K562 (cell line): ENCODE results near the gene ELF1. TPM values are rescaled to one million over a fixed set of nuclear protein-coding genes. Genes with fewer than 3 reads are reported as not detected.

Experiments used
- ATAC-seq: fragments of 200-7000 bp; cut with Tn5 transposase; 3 replicates; pipeline ENCODE4 v1.9.1; 2020; ENCODE audit warnings: moderate library complexity
- BruUV-seq: library from RNA; stranded (reverse); fragments of 400-500 nt; replicated peaks from 2 replicates; lab custom pipeline; 2021; lab: Mats Ljungman, UMichigan
- CTCF ChIA-PET: fragments of 300-600 bp; formaldehyde crosslinking; extraction: SDS; loops from one replicate; lab custom pipeline; 2021; ENCODE audit warnings: low intra/inter-chr PET ratio; lab: Yijun Ruan, JAX
- POLR2A ChIA-PET: fragments of 300-600, 350-650 bp; sonication (Branson Sonifier 250); formaldehyde crosslinking; extraction: SDS; loops from one replicate; lab custom pipeline; 2021; ENCODE audit warnings: antibody characterized with exemption, inconsistent platforms; lab: Yijun Ruan, JAX
- DNase-seq, 4 experiments: peaks; one replicate each; pipeline versions ENCODE4 v3.0.0 to v3.0.0-alpha.2; 2011 to 2018; ENCODE audit warnings: low spot score in 3 of 4, mixed read lengths in 3 of 4; ENCODE audit errors: extremely low read depth in 1 of 4
- FAIRE-seq: peaks from 2 replicates; lab custom pipeline; 2011; peaks lifted over from hg19 to GRCh38; lab: Jason Lieb, UNC
- H2AFZ ChIP-seq: 2 replicates; pipeline ENCODE4 v1.6.0; 2011; ENCODE audit warnings: low read depth, low read length, control low read depth, inconsistent platforms
- H3K27ac ChIP-seq: fragments of 200-600 bp; 3 replicates; pipeline ENCODE4 v1.8.0; 2011; ENCODE audit warnings: low read depth, mild to moderate bottlenecking, control low read depth, inconsistent platforms, low read length, moderate library complexity, mixed read lengths; ENCODE audit errors: extremely low read depth
- H3K27me3 ChIP-seq, 2 experiments: fragments of 300-600 bp in 1 of 2; 2 replicates in 1 of 2; 3 replicates in 1 of 2; pipeline versions ENCODE4 v1.6.0 to v1.8.0; 2011; ENCODE audit warnings: inconsistent platforms in 2 of 2, low read length in 2 of 2, mild to moderate bottlenecking in 1 of 2, mixed read lengths in 1 of 2, moderate library complexity in 1 of 2; ENCODE audit not compliant: control insufficient read depth in 2 of 2, insufficient read depth in 2 of 2
- H3K36me3 ChIP-seq: fragments of 300-600 bp; 3 replicates; pipeline ENCODE4 v1.8.0; 2011; ENCODE audit warnings: mild to moderate bottlenecking, low read length, inconsistent platforms; ENCODE audit not compliant: control insufficient read depth, insufficient read depth
- H3K4me1 ChIP-seq, 2 experiments: fragments of 200-600 bp in 1 of 2; replicated peaks in 1 of 2; 2 replicates in 1 of 2; 3 replicates in 1 of 2; pipeline versions ENCODE4 v1.5.1 to v1.8.0; 2011; ENCODE audit warnings: inconsistent platforms in 2 of 2, low read length in 2 of 2, mild to moderate bottlenecking in 1 of 2, mixed read lengths in 1 of 2, moderate library complexity in 1 of 2; ENCODE audit not compliant: control insufficient read depth in 2 of 2, insufficient read depth in 2 of 2
- H3K4me2 ChIP-seq: 2 replicates; pipeline ENCODE4 v1.6.1; 2011; ENCODE audit warnings: low read length, control low read depth, inconsistent platforms, mixed read lengths; ENCODE audit not compliant: insufficient read depth
- H3K4me3 ChIP-seq: fragments of 200-600 bp; sonication (generic), shearing (Covaris generic); 2 replicates; pipeline ENCODE4 v1.5.1; 2016; ENCODE audit warnings: control low read depth, inconsistent platforms
- H3K79me2 ChIP-seq: fragments of 200-600 bp; 3 replicates; pipeline ENCODE4 v1.8.0; 2011; ENCODE audit warnings: low read length, inconsistent platforms; ENCODE audit not compliant: control insufficient read depth, insufficient read depth
- H3K9ac ChIP-seq, 2 experiments: 2 replicates each; pipeline versions ENCODE4 v1.6.0 to v1.6.1; 2011; ENCODE audit warnings: low read depth in 2 of 2, low read length in 2 of 2, control low read depth in 1 of 2, inconsistent platforms in 1 of 2, mild to moderate bottlenecking in 1 of 2, mixed read lengths in 1 of 2; ENCODE audit not compliant: insufficient read depth in 1 of 2
- H3K9me1 ChIP-seq: one replicate; pipeline ENCODE4 v1.6.0; 2011; ENCODE audit warnings: inconsistent platforms, mild to moderate bottlenecking, low read length, moderate library complexity; ENCODE audit not compliant: control insufficient read depth, insufficient read depth
- H3K9me3 ChIP-seq: replicated peaks from 2 replicates; pipeline ENCODE4 v1.5.1; 2011; ENCODE audit warnings: low read depth, low read length, inconsistent platforms; ENCODE audit not compliant: control insufficient read depth, insufficient read depth
- H4K20me1 ChIP-seq: replicated peaks from 2 replicates; pipeline ENCODE4 v1.6.1; 2011; ENCODE audit warnings: low read length, inconsistent platforms, mixed read lengths; ENCODE audit not compliant: control insufficient read depth, insufficient read depth
- ADNP ChIP-seq: fragments of 200-800 bp; sonication (Bioruptor generic); IDR thresholded peaks from 2 replicates; pipeline ENCODE4 v1.6.1; 2016; ENCODE audit warnings: missing genetic modification characterization, missing compliant biosample characterization
- ARNT ChIP-seq, 2 experiments: fragments of 450-650 bp; IDR thresholded peaks; 2 replicates each; pipeline ENCODE4 v1.6.1; 2016; ENCODE audit warnings: mild to moderate bottlenecking in 1 of 2
- ATF7 ChIP-seq: fragments of 450-650 bp; IDR thresholded peaks from 2 replicates; pipeline ENCODE4 v1.7.1; 2014; ENCODE audit warnings: mild to moderate bottlenecking, moderate library complexity
- CBX8 ChIP-seq: fragments of 200-600 bp; sonication (generic); IDR thresholded peaks from 2 replicates; pipeline ENCODE4 v1.6.1; 2012; ENCODE audit warnings: borderline replicate concordance, mixed run types, low read depth, mild to moderate bottlenecking, moderate library complexity, mixed read lengths, low read length, control low read depth, inconsistent platforms; ENCODE audit not compliant: poor library complexity, severe bottlenecking; ENCODE audit errors: extremely low read depth
- CREB1 ChIP-seq, 2 experiments: sonication (generic) in 1 of 2; formaldehyde crosslinking in 1 of 2; IDR thresholded peaks; 2 replicates each; pipeline versions ENCODE4 v1.6.1 to v1.8.0; 2012 to 2022; ENCODE audit warnings: inconsistent platforms in 1 of 2, mild to moderate bottlenecking in 1 of 2, missing genetic modification reagents in 1 of 2, moderate library complexity in 1 of 2
- ETS2 ChIP-seq: IDR thresholded peaks from 2 replicates; pipeline ENCODE4 v1.6.1; 2016; ENCODE audit warnings: borderline replicate concordance, missing genetic modification characterization, mild to moderate bottlenecking, moderate library complexity, missing compliant biosample characterization; ENCODE audit not compliant: poor library complexity, severe bottlenecking
- ILK ChIP-seq: fragments of 450-650 bp; IDR thresholded peaks from 2 replicates; pipeline ENCODE4 v1.6.1; 2016; ENCODE audit warnings: missing genetic modification characterization, low read depth, mild to moderate bottlenecking, missing compliant biosample characterization, moderate library complexity, borderline replicate concordance
- JUN ChIP-seq, 2 experiments: sonication (generic) in 1 of 2; formaldehyde crosslinking in 1 of 2; IDR thresholded peaks; 2 replicates each; pipeline versions ENCODE4 v1.6.1 to v1.8.0; 2012 to 2022; ENCODE audit warnings: borderline replicate concordance in 2 of 2, mild to moderate bottlenecking in 2 of 2, improper control_type of control experiment in 1 of 2, low read depth in 1 of 2, low read length in 1 of 2, missing genetic modification reagents in 1 of 2
- KAT7 ChIP-seq: sonication (generic); formaldehyde crosslinking; IDR thresholded peaks from 2 replicates; pipeline ENCODE4 v1.8.0; 2022; ENCODE audit warnings: missing genetic modification reagents, mild to moderate bottlenecking, borderline replicate concordance
- L3MBTL2 ChIP-seq: fragments of 450-650 bp; IDR thresholded peaks from 2 replicates; pipeline ENCODE4 v1.6.1; 2016; ENCODE audit warnings: mild to moderate bottlenecking, moderate library complexity
- MTA3 ChIP-seq: fragments of 450-650 bp; formaldehyde crosslinking; IDR thresholded peaks from 2 replicates; pipeline ENCODE4 v1.6.1; 2017; ENCODE audit warnings: mild to moderate bottlenecking, borderline replicate concordance
- NCOR1 ChIP-seq: fragments of 450-650 bp; IDR thresholded peaks from 2 replicates; pipeline ENCODE4 v1.6.1; 2016; ENCODE audit warnings: mild to moderate bottlenecking, moderate library complexity
- RBFOX2 ChIP-seq: fragments of 200-400 bp; formaldehyde crosslinking; IDR thresholded peaks from 2 replicates; pipeline ENCODE4 v1.6.1; 2017; ENCODE audit warnings: low read depth, mild to moderate bottlenecking, low read length, moderate library complexity
- RFX5 ChIP-seq: IDR thresholded peaks from 2 replicates; pipeline ENCODE4 v1.6.1; 2011; ENCODE audit warnings: low read depth, mild to moderate bottlenecking, improper control_type of control experiment, low read length
- TBP ChIP-seq: optimal IDR thresholded peaks from 2 replicates; pipeline ENCODE3; 2011; ENCODE audit warnings: low read depth, low read length, improper control_type of control experiment
- THRAP3 ChIP-seq: fragments of 450-650 bp; IDR thresholded peaks from 2 replicates; pipeline ENCODE4 v1.6.1; 2016; ENCODE audit warnings: mild to moderate bottlenecking, inconsistent platforms, borderline replicate concordance
- TSC22D4 ChIP-seq: fragments of 450-650 bp; IDR thresholded peaks from 2 replicates; pipeline ENCODE4 v1.6.1; 2016; ENCODE audit warnings: missing genetic modification characterization, missing biosample characterization, control low read depth
- ZNF140 ChIP-seq: fragments of 250-450 bp; sonication (Bioruptor Pico); IDR thresholded peaks from 2 replicates; pipeline ENCODE4 v1.8.0; 2021; ENCODE audit warnings: moderate library complexity, mild to moderate bottlenecking, inconsistent platforms
- ZNF589 ChIP-seq: fragments of 200-800 bp; sonication (Bioruptor generic); IDR thresholded peaks from 2 replicates; pipeline ENCODE4 v1.6.1; 2016; ENCODE audit warnings: low read depth, missing genetic modification characterization, missing compliant biosample characterization
- WGBS: fragments of 100-300 bp; shearing (Covaris generic); methylation state at CpG from one replicate; pipeline ENCODE4 v1.1.6; 2016; ENCODE audit warnings: low coverage, mixed read lengths; ENCODE audit not compliant: insufficient coverage; ENCODE audit errors: missing lambda C conversion rate; 5-methylcytosine and 5-hydroxymethylcytosine counted together
- in situ Hi-C: fragments of 300-500 bp; cut with MboI; formaldehyde crosslinking; loops from 4 replicates; pipeline ENCODE4 v1.15.0; 2018; ENCODE audit warnings: inconsistent platforms, mixed read lengths
- intact Hi-C: fragments of 100-400 bp; cut with micrococcal nuclease; formaldehyde crosslinking; loops from 2 replicates; pipeline ENCODE4 v1.14.2; 2022
- polyA plus RNA-seq, 8 experiments: library from polyadenylated mRNA; depleted of rRNA in 4 of 8; stranded (reverse) in 5 of 8; unstranded in 3 of 8; fragments of >200 nt; fragmentation: Nextera tagmentation in 2 of 8; fragmentation: Illumina TruSeq in 1 of 8; extraction: Ambion mirVana in 2 of 8; extraction: Trizol in 1 of 8; gene quantifications; 2 replicates each; pipeline versions ENCODE4 v1.2.1 to v1.2.3, GENCODE V29; 2011 to 2014; ENCODE audit warnings: inconsistent platforms in 1 of 8, missing spikeins in 1 of 8
- total RNA-seq, 7 experiments: library from RNA; depleted of rRNA in 6 of 7; stranded (reverse); fragments of >200 nt in 6 of 7; fragmentation: Illumina TruSeq in 2 of 7; extraction: Trizol in 2 of 7; gene quantifications; 2 replicates each; pipeline versions ENCODE4 v1.2.1 to v1.2.3, GENCODE V29; 2011 to 2021; ENCODE audit warnings: low replicate concordance in 1 of 7
- TF ChIP-seq, protein P1 (sequence below): sonication (generic); formaldehyde crosslinking; IDR thresholded peaks from 2 replicates; pipeline ENCODE4 v1.8.1; 2022; ENCODE audit warnings: missing genetic modification reagents

ELF1 gene
- total and polyA plus RNA-seq, 9 of the 15 experiments (the other 6 are each of a cell fraction or from before 2014, with no cell fraction given), result 24.7 to 54.4 (median 33.4) TPM

DNA sequence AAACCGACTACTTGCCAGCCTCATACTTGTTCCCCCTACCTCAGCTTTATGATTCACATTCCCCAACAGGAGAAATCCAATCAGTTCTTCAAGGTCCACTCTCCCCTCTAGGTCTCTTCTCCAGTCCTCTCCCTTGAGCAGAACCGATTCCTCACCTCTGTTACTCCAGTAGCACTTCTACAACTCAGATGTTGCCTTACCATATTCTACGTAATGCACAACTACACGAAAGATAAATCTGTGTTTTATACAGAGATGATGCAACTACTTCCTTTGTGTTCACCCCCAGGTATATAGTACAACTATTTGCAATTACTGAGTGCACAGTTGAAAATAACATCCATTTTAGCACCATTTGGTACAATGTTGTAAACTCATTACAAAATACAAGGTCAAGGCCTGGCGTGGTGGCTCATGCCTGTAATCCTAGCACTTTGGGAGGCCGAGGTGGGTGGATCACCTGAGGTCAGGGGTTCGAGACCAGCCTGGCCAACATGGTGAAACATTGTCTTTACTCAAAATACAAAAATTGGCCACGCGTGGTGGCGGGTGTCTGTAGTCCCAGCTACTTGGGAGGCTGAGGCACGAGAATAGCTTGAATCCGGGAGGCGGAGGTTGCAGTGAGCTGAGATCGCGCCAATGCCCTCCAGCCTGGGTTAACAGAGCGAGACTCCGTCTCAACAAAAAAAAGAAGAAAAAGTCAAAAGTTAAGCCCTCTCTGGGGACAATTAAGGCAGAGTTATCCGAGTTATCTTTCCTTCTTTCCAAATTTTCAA lies 39.4 kb upstream of the ELF1 start:
- DNase-seq (peak in 1 of 4 experiments; percentile 18), FAIRE-seq (no peak), ATAC-seq (no peak)
- H3K9ac ChIP-seq, result peak overlapping the region; percentile 88 to 94
- peaks cover 93% of the 10 kb centered on the region for H3K79me2 ChIP-seq
- H4K20me1 ChIP-seq, result no peaks in the 10 kb centered on the region
- peak overlapping the region; percentile 99 for H2AFZ ChIP-seq
- no peaks in the 10 kb centered on the region; the same call in 2 of the 3 replicates for H3K36me3 ChIP-seq
- intact Hi-C loops (no loop called here), in situ Hi-C loops (loop anchor here (25.0 kb wide), 1 partner anchor 271 kb away; the partner anchor contains the start of gene SLC25A15)
- H3K9me3 ChIP-seq, result no peaks in the 10 kb centered on the region
- peaks cover 9 to 37% of the 10 kb centered on the region in 2 experiments; a peak in 3 of 5 replicates for H3K4me1 ChIP-seq
- peak overlapping the region; percentile 96 for H3K27ac ChIP-seq
- no peaks in the 10 kb centered on the region for H3K9me1 ChIP-seq
- CTCF ChIA-PET, result no interaction called here
- POLR2A ChIA-PET, result interaction anchor here (0.5 to 1.1 kb wide), 3 partner anchors 38 to 1255 kb away, joined by 3 read pairs; no protein-coding TSS in a partner anchor
- H3K27me3 ChIP-seq, result no peaks in the 10 kb centered on the region
- 10% methylated on average over 18 of the region's 18 CpGs for WGBS
- H3K4me3 ChIP-seq, result peak overlapping the region; percentile 60
- no TSS peak for BruUV-seq
- peak overlapping the region; percentile 88 for H3K4me2 ChIP-seq
- no peak for TF ChIP-seq CBX8
- TF ChIP-seq RFX5, result no peak
- peak; percentile 15 for TF ChIP-seq TBP
- TF ChIP-seq ATF7, result 0 out of 2 replicates have a peak, but pooled peaks have one; percentile 14
- TF ChIP-seq TSC22D4 (tag), result no peak
- no peak for TF ChIP-seq THRAP3
- no peak for TF ChIP-seq ETS2
- TF ChIP-seq CREB1 (IDR thresholded peaks at IDR 0.05), result no peak
- TF ChIP-seq CREB1 (CRISPR knock-in tag; IDR thresholded peaks at IDR 0.05), result no peak
- no peak for TF ChIP-seq RBFOX2
- no peak for TF ChIP-seq JUN (IDR thresholded peaks at IDR 0.05; ENCODE audit: borderline replicate concordance, low read depth, low read length)
- no peak for TF ChIP-seq JUN (CRISPR knock-in tag; IDR thresholded peaks at IDR 0.05; ENCODE audit: borderline replicate concordance)
- TF ChIP-seq, protein P1, sequence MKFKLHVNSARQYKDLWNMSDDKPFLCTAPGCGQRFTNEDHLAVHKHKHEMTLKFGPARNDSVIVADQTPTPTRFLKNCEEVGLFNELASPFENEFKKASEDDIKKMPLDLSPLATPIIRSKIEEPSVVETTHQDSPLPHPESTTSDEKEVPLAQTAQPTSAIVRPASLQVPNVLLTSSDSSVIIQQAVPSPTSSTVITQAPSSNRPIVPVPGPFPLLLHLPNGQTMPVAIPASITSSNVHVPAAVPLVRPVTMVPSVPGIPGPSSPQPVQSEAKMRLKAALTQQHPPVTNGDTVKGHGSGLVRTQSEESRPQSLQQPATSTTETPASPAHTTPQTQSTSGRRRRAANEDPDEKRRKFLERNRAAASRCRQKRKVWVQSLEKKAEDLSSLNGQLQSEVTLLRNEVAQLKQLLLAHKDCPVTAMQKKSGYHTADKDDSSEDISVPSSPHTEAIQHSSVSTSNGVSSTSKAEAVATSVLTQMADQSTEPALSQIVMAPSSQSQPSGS (CRISPR knock-in tag), result no peak
- no peak for TF ChIP-seq ZNF589 (CRISPR knock-in tag)
- no peak for TF ChIP-seq ARNT (IDR thresholded peaks at IDR 0.05)
- TF ChIP-seq ZNF140, result no peak
- TF ChIP-seq KAT7 (CRISPR knock-in tag), result no peak
- TF ChIP-seq L3MBTL2, result 0 out of 2 replicates have a peak, but pooled peaks have one; percentile 13
- no peak for TF ChIP-seq MTA3
- TF ChIP-seq ILK, result no peak
- peak; percentile 91 for TF ChIP-seq ADNP (tag)
- no peak for TF ChIP-seq NCOR1
